ENCODE data around the gene PCDHA7.
"Not testable (repeated sequence)": the region's sequence is repeated elsewhere in the genome, so short reads cannot be mapped to it uniquely, and the experiment has no call there.

The PCDHA7 gene

DNA sequence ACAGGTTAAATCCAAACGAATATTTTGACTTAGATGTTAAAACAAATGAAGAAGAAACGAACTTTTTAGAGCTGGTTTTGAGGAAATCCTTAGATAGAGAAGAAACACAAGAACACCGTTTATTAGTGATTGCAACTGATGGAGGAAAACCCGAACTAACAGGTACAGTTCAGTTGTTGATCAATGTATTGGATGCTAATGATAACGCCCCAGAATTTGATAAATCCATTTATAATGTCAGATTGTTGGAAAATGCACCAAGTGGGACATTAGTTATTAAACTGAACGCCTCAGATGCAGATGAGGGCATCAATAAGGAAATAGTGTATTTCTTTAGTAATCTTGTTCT lies 11.8 kb upstream of the PCDHA7 start:
- no peak for DNase-seq

DNA sequence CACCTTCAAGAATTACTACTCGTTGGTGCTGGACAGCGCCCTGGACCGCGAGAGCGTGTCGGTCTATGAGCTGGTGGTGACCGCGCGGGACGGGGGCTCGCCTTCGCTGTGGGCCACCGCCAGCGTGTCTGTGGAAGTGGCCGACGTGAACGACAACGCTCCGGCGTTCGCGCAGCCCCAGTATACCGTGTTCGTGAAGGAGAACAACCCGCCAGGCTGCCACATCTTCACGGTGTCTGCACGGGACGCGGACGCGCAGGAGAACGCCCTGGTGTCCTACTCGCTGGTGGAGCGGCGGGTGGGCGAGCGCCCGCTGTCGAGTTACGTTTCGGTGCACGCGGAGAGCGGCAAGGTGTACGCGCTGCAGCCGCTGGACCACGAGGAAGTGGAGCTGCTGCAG lies 11.1 kb upstream of the PCDHA7 start:
- DNase-seq, result not testable (repeated sequence)

DNA sequence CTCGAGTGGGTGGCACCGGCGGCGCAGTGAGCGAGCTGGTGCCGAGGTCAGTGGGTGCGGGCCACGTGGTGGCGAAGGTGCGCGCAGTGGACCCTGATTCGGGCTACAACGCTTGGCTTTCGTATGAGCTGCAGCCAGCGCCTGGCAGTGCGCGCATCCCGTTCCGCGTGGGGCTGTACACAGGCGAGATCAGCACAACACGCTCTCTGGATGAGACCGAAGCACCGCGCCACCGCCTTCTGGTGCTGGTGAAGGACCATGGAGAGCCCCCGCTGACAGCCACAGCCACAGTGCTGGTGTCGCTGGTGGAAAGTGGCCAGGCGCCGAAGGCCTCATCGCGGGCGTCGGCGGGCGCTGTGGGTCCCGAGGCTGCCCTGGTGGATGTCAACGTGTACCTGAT lies 10.6 kb upstream of the PCDHA7 start:
- no peak for DNase-seq

DNA sequence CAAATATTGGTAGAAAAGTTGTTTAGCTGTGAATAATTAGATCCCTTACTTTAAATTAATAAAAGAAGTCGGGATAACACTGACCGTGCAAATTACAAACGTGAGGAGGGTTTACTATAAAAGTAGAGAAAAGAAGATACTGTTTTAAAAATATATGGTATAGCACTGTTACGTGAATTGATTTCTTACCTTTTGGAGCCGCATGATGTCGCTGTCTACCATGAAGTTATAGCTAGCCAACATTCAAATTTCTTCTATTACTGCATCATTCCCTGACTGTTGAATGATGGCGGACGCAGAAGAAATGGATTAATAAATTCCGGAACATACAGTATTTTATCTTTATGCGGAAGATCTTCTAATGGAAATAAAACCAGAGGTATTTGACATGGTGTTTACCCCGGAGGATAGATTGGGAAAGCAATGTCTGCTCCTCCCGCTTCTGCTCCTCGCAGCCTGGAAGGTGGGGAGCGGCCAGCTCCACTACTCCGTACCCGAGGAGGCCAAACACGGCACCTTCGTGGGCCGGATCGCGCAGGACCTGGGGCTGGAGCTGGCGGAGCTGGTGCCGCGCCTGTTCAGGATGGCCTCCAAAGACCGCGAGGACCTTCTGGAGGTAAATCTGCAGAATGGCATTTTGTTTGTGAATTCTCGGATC lies 6.2 kb upstream of the PCDHA7 start, which contains the start of gene PCDHA6:
PCDHA6 (plus strand) TSS at position 257 of the 658 bp plus-strand sequence; CDS start at position 389, 132 bp downstream.
- DNase-seq, result no peak

DNA sequence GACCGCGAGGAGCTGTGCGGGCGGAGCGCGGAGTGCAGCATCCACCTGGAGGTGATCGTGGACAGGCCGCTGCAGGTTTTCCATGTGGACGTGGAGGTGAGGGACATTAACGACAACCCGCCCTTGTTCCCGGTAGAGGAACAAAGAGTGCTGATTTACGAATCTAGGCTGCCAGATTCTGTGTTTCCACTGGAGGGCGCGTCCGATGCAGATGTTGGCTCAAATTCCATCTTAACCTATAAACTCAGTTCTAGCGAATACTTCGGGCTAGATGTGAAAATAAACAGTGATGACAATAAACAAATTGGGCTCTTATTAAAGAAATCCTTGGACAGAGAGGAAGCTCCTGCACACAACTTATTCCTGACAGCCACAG lies 5.7 kb upstream of the PCDHA7 start:
- DNase-seq, result no peak

DNA sequence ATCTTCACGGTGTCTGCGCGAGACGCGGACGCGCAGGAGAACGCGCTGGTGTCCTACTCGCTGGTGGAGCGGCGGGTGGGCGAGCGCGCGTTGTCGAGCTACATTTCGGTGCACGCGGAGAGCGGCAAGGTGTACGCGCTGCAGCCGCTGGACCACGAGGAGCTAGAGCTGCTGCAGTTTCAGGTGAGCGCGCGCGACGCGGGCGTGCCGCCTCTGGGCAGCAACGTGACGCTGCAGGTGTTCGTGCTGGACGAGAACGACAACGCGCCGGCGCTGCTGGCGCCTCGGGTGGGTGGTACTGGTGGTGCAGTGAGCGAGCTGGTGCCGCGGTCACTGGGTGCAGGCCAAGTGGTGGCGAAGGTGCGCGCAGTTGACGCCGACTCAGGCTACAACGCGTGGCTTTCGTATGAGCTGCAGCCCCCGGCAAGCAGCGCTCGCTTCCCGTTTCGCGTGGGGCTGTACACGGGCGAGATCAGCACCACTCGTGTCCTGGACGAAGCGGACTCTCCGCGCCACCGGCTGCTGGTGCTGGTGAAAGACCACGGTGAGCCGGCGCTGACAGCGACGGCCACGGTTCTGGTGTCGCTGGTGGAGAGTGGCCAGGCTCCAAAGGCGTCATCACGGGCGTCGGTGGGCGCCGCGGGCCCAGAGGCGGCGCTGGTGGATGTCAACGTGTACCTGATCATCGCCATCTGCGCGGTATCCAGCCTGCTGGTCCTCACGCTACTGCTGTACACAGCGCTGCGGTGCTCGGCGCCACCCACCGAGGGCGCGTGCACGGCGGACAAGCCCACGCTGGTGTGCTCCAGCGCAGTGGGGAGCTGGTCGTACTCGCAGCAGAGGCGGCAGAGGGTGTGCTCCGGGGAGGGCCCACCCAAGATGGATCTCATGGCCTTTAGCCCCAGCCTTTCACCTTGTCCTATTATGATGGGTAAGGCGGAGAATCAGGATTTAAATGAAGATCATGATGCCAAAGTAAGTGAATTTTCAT lies 4.3 kb upstream of the PCDHA7 start:
- DNase-seq, result not testable (repeated sequence)

DNA sequence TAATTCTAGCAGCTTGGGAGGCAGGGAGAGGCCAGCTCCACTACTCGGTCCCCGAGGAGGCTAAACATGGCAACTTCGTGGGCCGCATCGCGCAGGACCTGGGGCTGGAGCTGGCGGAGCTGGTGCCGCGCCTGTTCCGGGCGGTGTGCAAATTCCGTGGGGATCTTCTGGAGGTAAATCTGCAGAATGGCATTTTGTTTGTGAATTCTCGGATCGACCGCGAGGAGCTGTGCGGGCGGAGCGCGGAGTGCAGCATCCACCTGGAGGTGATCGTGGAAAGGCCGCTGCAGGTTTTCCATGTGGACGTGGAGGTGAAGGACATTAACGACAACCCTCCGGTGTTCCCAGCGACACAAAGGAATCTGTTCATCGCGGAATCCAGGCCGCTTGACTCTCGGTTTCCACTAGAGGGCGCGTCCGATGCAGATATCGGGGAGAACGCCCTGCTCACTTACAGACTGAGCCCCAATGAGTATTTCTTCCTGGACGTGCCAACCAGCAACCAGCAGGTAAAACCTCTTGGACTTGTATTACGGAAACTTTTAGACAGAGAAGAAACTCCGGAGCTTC lies 455 bp downstream of the PCDHA7 start:
- DNase-seq, result not testable (repeated sequence)

DNA sequence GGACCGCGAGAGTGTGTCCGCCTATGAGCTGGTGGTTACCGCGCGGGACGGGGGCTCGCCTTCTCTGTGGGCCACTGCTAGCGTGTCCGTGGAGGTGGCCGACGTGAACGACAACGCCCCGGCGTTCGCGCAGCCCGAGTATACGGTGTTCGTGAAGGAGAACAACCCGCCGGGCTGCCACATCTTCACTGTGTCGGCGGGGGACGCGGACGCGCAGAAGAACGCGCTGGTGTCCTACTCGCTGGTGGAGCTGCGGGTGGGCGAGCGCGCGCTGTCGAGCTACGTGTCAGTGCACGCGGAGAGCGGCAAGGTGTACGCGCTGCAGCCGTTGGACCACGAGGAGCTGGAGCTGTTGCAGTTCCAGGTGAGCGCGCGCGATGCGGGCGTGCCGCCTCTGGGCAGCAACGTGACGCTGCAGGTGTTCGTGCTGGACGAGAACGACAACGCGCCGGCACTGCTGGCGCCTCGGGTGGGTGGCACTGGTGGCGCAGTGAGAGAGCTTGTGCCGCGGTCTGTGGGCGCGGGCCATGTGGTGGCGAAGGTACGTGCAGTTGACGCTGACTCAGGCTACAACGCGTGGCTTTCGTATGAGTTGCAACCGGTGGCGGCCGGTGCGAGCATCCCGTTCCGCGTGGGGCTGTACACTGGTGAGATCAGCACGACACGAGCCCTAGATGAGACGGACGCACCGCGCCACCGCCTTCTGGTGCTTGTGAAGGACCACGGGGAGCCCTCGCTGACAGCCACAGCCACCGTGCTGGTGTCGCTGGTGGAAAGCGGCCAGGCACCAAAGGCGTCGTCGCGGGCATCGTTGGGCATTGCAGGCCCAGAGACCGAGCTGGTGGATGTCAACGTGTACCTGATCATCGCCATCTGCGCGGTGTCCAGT lies 1.8 kb downstream of the PCDHA7 start:
- no peak for DNase-seq

DNA sequence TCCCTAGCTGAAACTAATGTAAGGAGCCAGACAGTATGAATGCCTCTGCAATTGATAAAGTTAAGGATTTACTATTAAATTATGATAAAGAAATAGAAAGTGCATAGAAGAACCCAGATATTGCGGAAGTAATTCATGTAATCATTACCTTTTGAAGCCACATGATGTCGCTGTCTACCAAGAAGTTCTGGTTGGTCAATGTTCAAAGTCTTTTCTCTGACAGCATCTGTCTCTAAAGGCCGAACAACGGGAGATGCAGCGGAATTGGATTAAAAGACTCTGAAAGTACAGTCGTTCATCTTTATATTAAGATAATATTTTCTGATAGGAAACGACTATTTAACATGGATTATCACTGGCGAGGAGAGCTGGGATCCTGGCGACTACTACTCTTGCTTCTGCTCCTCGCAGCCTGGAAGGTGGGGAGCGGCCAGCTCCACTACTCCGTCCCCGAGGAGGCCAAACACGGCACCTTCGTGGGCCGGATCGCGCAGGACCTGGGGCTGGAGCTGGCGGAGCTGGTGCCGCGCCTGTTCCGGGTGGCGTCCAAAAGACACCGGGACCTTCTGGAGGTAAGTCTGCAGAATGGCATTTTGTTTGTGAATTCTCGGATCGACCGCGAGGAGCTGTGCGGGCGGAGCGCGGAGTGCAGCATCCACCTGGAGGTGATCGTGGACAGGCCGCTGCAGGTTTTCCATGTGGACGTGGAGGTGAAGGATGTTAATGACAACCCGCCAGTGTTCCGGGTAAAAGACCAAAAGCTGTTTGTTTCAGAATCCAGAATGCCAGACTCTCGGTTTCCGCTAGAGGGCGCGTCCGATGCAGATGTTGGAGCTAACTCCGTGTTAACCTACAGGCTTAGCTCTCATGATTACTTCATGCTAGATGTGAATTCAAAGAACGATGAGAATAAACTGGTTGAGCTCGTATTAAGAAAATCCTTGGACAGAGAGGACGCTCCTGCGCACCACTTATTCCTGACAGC lies 7.2 kb downstream of the PCDHA7 start, which contains the start of gene PCDHA8:
PCDHA8 (plus strand) TSS at position 210 of the 985 bp plus-strand sequence; CDS start at position 345, 135 bp downstream.
- DNase-seq, result no peak

DNA sequence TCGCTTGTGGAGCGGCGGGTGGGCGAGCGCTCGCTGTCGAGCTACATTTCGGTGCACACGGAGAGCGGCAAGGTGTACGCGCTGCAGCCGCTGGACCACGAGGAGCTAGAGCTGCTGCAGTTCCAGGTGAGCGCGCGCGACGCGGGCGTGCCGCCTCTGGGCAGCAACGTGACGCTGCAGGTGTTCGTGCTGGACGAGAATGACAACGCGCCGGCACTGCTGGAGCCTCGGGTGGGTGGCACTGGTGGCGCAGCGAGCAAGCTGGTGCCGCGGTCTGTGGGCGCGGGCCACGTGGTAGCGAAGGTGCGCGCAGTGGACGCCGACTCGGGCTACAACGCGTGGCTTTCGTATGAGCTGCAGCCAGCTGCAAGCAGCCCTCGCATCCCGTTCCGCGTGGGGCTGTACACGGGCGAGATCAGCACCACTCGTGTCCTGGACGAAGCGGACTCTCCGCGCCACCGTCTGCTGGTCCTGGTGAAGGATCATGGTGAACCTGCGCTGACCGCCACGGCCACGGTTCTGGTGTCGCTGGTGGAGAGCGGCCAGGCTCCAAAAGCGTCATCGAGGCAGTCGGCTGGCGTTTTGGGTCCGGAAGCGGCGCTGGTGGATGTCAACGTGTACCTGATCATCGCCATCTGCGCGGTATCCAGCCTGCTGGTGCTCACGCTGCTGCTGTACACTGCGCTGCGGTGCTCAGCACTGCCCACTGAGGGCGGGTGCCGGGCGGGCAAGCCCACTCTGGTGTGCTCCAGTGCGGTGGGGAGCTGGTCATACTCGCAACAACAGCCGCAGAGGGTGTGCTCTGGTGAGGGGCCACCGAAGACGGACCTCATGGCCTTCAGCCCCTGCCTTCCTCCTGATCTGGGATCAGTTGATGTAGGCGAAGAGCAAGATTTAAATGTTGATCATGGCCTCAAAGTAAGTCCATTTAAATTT lies 9.0 kb downstream of the PCDHA7 start:
- DNase-seq, result no peak

DNA sequence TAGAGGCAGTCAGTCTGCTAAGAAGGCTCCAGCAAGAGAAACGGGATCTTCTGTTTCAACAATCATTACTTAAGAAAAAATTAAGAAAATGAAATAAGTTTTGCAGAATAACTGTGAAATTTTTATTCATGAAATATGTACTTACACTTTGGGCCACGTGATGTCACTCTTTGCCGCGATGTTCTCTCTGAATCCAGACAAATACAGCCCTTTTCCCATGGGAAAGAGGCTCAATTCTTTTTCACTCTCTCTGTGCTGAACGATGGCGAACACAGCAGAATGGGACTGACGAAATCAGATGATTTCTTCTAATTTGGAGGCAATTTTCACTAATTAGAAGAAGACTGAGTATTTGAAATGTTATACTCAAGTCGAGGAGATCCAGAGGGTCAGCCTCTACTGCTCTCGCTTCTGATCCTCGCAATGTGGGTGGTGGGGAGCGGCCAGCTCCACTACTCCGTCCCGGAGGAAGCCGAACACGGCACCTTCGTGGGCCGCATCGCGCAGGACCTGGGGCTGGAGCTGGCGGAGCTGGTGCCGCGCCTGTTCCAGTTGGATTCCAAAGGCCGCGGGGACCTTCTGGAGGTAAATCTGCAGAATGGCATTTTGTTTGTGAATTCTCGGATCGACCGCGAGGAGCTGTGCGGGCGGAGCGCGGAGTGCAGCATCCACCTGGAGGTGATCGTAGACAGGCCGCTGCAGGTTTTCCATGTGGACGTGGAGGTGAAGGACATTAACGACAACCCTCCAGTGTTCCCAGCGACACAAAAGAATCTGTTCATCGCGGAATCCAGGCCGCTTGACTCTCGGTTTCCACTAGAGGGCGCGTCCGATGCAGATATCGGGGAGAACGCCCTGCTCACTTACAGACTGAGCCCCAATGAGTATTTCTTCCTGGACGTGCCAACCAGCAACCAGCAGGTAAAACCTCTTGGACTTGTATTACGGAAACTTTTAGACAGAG lies 14.4 kb downstream of the PCDHA7 start, which contains the start of gene PCDHA9:
PCDHA9 (plus strand) TSS at position 244 of the 964 bp plus-strand sequence; CDS start at position 358, 114 bp downstream.
- not testable (repeated sequence) for DNase-seq

DNA sequence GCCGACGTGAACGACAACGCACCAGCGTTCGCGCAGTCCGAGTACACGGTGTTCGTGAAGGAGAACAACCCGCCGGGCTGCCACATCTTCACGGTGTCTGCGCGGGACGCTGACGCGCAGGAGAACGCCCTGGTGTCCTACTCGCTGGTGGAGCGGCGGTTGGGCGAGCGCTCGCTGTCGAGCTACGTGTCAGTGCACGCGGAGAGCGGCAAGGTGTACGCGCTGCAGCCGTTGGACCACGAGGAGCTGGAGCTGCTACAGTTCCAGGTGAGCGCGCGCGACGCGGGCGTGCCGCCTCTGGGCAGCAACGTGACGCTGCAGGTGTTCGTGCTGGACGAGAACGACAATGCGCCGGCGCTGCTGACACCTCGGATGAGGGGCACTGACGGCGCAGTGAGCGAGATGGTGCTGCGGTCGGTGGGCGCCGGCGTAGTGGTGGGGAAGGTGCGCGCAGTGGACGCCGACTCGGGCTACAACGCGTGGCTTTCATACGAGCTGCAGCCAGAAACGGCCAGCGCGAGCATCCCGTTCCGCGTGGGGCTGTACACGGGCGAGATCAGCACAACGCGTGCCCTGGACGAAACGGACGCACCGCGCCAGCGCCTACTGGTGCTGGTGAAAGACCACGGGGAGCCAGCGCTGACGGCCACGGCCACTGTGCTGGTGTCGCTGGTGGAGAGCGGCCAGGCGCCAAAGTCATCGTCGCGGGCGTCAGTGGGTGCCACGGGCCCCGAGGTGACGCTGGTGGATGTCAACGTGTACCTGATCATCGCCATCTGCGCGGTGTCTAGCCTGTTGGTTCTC lies 16.0 kb downstream of the PCDHA7 start:
- not testable (repeated sequence) for DNase-seq

DNA sequence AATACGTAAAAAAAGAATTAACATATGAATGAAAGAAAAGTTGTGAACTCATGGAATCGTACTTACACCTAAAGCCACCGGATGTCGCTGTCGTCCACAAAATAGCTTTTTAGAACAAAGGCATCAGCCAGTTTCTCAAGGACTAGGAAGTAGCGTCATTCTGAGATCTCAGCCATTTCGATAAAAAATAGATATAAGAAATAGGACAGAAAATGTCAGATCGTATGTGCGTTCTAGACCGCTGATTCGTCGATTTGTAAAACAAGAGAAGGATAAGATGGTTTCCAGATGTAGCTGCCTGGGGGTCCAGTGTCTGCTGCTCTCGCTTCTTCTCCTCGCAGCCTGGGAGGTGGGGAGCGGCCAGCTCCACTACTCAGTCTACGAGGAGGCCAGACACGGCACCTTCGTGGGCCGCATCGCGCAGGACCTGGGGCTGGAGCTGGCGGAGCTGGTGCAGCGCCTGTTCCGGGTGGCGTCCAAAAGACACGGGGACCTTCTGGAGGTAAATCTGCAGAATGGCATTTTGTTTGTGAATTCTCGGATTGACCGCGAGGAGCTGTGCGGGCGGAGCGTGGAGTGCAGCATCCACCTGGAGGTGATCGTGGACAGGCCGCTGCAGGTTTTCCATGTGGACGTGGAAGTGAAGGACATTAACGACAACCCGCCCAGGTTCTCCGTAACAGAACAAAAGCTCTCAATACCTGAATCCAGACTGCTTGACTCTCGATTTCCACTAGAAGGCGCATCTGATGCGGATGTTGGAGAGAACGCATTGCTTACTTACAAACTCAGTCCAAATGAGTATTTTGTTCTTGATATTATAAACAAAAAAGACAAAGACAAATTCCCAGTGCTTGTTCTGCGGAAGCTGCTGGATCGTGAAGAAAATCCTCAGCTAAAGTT lies 22.0 kb downstream of the PCDHA7 start, which contains the start of gene PCDHA10:
PCDHA10 (plus strand) TSS at position 126 of the 903 bp plus-strand sequence; CDS start at position 278, 152 bp downstream.
- DNase-seq, result peak; percentile 56 to 67

DNA sequence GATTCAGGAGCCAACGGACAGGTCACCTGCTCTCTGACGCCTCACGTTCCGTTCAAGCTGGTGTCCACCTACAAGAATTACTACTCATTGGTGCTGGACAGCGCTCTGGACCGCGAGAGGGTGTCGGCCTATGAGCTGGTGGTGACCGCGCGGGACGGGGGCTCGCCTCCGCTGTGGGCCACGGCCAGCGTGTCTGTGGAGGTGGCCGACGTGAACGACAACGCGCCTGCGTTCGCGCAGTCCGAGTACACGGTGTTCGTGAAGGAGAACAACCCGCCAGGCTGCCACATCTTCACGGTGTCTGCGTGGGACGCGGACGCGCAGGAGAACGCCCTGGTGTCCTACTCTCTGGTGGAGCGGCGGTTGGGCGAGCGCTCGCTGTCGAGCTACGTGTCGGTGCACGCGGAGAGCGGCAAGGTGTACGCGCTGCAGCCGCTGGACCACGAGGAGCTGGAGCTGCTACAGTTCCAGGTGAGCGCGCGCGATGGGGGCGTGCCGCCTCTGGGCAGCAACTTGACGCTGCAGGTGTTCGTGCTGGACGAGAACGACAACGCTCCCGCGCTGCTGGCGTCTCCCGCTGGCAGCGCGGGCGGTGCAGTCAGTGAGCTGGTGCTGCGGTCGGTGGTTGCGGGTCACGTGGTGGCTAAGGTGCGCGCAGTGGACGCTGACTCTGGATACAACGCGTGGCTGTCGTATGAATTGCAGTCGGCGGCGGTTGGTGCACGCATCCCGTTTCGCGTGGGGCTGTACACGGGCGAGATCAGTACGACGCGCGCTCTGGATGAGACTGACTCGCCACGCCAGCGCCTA lies 23.3 kb downstream of the PCDHA7 start:
- no peak for DNase-seq

DNA sequence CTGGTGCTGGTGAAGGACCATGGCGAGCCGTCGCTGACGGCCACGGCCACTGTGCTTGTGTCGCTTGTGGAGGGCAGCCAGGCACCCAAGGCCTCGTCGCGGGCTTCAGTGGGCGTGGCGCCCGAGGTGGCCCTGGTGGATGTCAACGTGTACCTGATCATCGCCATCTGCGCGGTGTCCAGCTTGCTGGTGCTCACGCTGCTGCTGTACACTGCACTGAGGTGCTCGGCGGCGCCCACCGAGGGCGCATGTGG lies 23.8 kb downstream of the PCDHA7 start:
- DNase-seq, result no peak

All from NCI-H187 (cell line).